Ectodermal cell (in vitro differentiated cells): ENCODE data around the gene MYO1D.
"Not testable (repeated sequence)": the region's sequence is repeated elsewhere in the genome, so short reads cannot be mapped to it uniquely, and the experiment has no call there.

Source experiments
- H3K27ac ChIP-seq: 2 replicates; pipeline ENCODE4 v1.7.0; 2013; ENCODE audit warnings: mild to moderate bottlenecking, low read depth, low read length; ENCODE audit not compliant: insufficient read depth, poor library complexity, severe bottlenecking
- H3K27me3 ChIP-seq: 2 replicates; pipeline ENCODE4 v1.7.0; 2013; ENCODE audit warnings: mild to moderate bottlenecking, low read length; ENCODE audit not compliant: insufficient read depth, control insufficient read depth, poor library complexity, severe bottlenecking
- H3K36me3 ChIP-seq: one replicate; pipeline ENCODE4 v1.7.0; 2013; ENCODE audit warnings: low read length; ENCODE audit not compliant: control insufficient read depth, insufficient read depth
- H3K4me1 ChIP-seq: one replicate; pipeline ENCODE4 v1.7.0; 2013; ENCODE audit warnings: low read length; ENCODE audit not compliant: control insufficient read depth, insufficient read depth
- H3K4me3 ChIP-seq: 2 replicates; pipeline ENCODE4 v1.7.0; 2013; ENCODE audit warnings: low read depth, low read length, control low read depth; ENCODE audit not compliant: insufficient read depth
- H3K9me3 ChIP-seq: 2 replicates; pipeline ENCODE4 v1.7.0; 2013; ENCODE audit warnings: mild to moderate bottlenecking, low read length, moderate library complexity; ENCODE audit not compliant: control insufficient read depth
- WGBS, 2 experiments: methylation state at CpG; one replicate each; pipeline ENCODE4 v1.1.7; 2013; ENCODE audit warnings: missing lambda C conversion rate in 2 of 2; 5-methylcytosine and 5-hydroxymethylcytosine counted together

Gene MYO1D

GRCh38 chr17:32646941-32647340 lies 230.0 kb downstream of the MYO1D start:
- H3K9me3 ChIP-seq, result no peaks in the 10 kb centered on the region
- no peaks in the 10 kb centered on the region for H3K36me3 ChIP-seq
- 94 to 97% methylated on average over 2 of the region's 2 CpGs for WGBS, 2 experiments
- H3K4me1 ChIP-seq, result no peaks in the 10 kb centered on the region
- H3K4me3 ChIP-seq, result no peak overlapping the region
- no peaks in the 10 kb centered on the region for H3K27me3 ChIP-seq
- no peak overlapping the region for H3K27ac ChIP-seq

DNA sequence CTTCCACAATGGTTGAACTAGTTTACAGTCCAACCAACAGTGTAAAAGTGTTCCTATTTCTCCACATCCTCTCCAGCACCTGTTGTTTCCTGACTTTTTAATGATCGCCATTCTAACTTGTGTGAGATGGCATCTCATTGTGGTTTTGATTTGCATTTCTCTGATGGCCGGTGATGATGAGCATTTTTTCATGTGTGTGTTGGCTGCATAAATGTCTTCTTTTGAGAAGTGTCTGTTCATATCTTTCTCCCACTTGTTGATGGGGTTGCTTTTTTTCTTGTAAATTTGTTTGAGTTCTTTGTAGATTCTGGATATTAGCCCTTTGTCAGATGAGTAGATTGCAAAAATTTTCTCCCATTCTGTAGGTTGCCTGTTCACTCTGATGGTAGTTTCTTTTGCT lies 235.4 kb downstream of the MYO1D start:
- H3K9me3 ChIP-seq, H3K4me3 ChIP-seq, H3K36me3 ChIP-seq, H3K4me1 ChIP-seq, H3K27me3 ChIP-seq, H3K27ac ChIP-seq: not testable (repeated sequence)
- WGBS, 2 experiments, result 82 to 90% methylated on average over 2 of the region's 2 CpGs

DNA sequence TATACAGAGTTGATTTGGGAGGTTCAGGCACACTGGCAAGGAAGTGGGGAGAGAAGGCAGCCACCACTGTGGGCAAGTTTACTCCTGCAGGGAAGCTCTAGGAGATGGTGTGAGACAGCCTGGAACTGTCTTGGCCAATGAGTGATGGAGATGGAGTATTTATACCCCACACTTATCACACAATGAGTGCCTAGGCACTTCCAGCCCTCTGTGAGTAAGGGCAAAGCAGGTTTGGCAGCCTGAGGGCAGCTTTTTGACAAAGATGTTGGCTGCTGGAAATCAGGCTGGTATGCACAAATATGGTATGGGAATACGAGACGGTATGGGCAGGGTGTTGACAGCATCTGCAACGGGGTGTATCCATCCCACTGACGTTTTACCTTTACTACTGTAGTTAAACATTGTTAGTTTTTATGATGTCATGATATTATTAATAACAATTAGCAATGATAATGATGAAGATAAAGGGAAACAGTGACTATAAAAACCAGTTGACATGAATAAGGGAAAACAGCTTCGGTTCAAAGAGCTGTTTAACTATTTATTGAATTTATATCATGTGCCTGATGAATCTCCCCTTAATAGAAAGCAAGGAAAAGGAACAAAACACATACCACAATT lies 240.2 kb downstream of the MYO1D start:
- no peak overlapping the region for H3K27ac ChIP-seq
- no peaks in the 10 kb centered on the region for H3K36me3 ChIP-seq
- H3K4me3 ChIP-seq, result no peak overlapping the region
- WGBS, 2 experiments, result 93 to 98% methylated on average over 3 of the region's 5 CpGs
- H3K27me3 ChIP-seq, result no peaks in the 10 kb centered on the region
- no peaks in the 10 kb centered on the region for H3K4me1 ChIP-seq
- H3K9me3 ChIP-seq, result no peaks in the 10 kb centered on the region

DNA sequence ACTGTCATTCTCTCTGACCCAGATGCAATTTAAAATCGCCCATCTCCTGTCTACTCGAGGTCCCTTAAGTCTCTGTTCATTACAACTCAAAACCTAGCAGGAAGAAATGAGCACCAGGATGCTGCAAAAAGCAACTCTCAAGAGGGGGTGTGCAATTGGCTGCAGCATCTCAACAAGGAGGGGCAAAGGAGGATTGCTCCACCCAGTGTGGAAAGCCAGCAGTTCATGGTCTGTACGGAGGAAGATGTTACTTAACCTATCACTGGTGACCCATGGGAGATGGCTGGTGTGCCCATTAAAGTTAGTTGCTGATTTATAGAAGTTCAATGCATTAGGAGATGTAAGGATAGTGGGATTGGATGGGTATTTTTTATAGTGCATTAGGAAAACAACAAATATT lies 242.8 kb downstream of the MYO1D start:
- Histone ChIP-seq H3K27ac (no peak overlapping the region), H3K36me3 (no peaks in the 10 kb centered on the region), H3K4me1 (no peaks in the 10 kb centered on the region), H3K9me3 (no peaks in the 10 kb centered on the region), H3K27me3 (no peaks in the 10 kb centered on the region), H3K4me3 (no peak overlapping the region)
- 85 to 87% methylated on average over 3 of the region's 3 CpGs for WGBS, 2 experiments

DNA sequence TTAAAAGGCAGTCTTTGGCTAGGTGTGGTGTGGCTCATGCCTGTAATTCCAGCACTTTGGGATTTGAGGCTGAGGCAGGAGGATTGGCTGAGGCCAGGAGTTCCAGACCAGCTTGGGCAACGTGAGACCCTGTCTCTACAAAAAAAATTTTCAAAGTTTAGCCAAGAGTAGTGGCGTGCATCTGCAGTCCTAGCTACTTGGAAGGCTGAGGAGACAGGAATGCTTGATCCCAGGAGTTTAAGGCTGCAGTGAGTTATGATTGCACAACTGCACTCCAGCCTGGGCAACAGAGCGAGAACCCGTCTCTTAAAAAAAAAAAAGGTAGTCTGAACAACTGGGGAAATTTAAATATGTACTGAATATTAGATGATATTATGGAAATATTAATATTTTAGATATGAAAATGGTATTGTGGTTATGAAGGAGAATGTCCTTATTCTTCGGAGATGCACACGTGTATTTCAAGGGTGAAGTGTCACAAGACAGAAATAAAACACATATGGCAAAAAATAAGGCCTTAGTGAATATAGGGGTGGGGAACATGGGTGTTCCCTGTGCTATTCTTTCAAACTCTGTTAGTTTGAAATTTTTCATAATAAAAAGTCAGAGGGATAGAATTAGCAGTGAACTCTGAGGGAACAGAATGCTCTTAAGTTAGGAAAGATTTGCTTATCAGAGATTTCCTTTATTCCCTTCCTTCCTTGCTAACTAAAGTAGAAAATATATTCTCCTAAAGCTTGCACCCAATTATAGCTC lies 245.4 kb downstream of the MYO1D start:
- H3K4me1 ChIP-seq, result peaks cover 9% of the 10 kb centered on the region
- no peaks in the 10 kb centered on the region for H3K27me3 ChIP-seq
- H3K27ac ChIP-seq, result no peak overlapping the region
- 90 to 92% methylated on average over 6 of the region's 6 CpGs for WGBS, 2 experiments
- no peaks in the 10 kb centered on the region for H3K9me3 ChIP-seq
- H3K36me3 ChIP-seq, result no peaks in the 10 kb centered on the region
- H3K4me3 ChIP-seq, result no peak overlapping the region

- WGBS, 2 experiments, result 92 to 93% methylated on average over 11 of the region's 11 CpGs
- Histone ChIP-seq H3K36me3 (no peaks in the 10 kb centered on the region), H3K4me1 (peaks cover 14% of the 10 kb centered on the region), H3K9me3 (no peaks in the 10 kb centered on the region), H3K27ac (no peak overlapping the region), H3K4me3 (no peak overlapping the region), H3K27me3 (peaks cover 6% of the 10 kb centered on the region)
Observed at GRCh38 chr17:32629563-32630190, 247.2 kb downstream of the MYO1D start.

GRCh38 chr17:32628271-32629044 lies 248.5 kb downstream of the MYO1D start:
- WGBS, 2 experiments, result 81 to 89% methylated on average over 3 to 4 of the region's 4 CpGs
- H3K4me1 ChIP-seq, result peaks cover 14% of the 10 kb centered on the region

DNA sequence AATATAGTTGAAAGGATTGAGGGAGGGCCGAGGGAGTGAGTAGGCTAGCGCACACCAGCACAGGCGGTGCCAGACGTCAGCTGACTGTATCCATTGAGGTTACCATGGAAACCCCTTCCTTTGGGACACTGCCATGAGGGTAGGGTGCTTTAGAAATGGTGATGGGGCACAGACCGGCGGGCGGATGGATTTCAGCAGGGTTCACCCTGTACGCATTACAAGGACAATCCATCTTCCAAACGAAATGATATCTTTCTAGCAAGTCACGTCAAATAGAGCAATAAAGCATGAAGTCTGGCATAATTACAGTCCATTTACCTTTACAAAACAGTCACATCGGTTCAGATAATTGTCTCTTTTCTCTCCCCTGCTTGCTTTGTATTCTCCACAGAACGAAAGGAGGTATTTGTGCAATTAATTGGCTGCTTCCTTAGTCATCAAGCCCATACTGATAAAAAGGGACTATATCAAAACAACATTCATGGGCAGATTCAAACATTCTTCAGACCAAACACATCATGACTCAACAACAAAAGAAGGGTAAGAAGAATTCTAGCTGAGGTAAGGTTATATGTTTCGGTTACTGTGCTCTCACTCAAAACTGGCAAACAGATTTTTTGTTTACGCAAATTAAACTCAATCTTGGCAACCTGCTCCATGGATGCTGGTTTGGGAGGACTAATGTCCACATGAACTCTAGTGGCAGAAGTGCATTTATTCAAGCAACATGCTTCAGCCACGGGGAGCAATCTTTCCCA lies 249.5 kb downstream of the MYO1D start:
- 22 to 26% methylated on average over 14 to 15 of the region's 15 CpGs for WGBS, 2 experiments
- H3K4me1 ChIP-seq, result peaks cover 14% of the 10 kb centered on the region
- no peak overlapping the region for H3K27ac ChIP-seq
- no peaks in the 10 kb centered on the region for H3K9me3 ChIP-seq
- H3K36me3 ChIP-seq, result no peaks in the 10 kb centered on the region
- peaks cover 6% of the 10 kb centered on the region for H3K27me3 ChIP-seq
- no peak overlapping the region for H3K4me3 ChIP-seq

More at GRCh38 chr17:32628271-32629044, 248.5 kb downstream of the MYO1D start:
- H3K9me3 ChIP-seq, result no peaks in the 10 kb centered on the region
- peaks cover 6% of the 10 kb centered on the region for H3K27me3 ChIP-seq
- no peak overlapping the region for H3K27ac ChIP-seq
- H3K36me3 ChIP-seq, result no peaks in the 10 kb centered on the region
- no peak overlapping the region for H3K4me3 ChIP-seq

GRCh38 chr17:32626379-32626791 lies 250.5 kb downstream of the MYO1D start:
- Histone ChIP-seq H3K9me3 (no peaks in the 10 kb centered on the region), H3K36me3 (no peaks in the 10 kb centered on the region), H3K27ac (no peak overlapping the region), H3K4me1 (peaks cover 14% of the 10 kb centered on the region), H3K4me3 (no peak overlapping the region), H3K27me3 (peaks cover 6% of the 10 kb centered on the region)
- WGBS, 2 experiments, result 44 to 55% methylated on average over 6 of the region's 6 CpGs
